K562 (cell line): ENCODE measurements around the gene MED29. TPM values are rescaled to one million over a fixed set of nuclear protein-coding genes. Genes with fewer than 3 reads are reported as not detected.

Source experiments
- CCNT2 ChIP-seq: IDR thresholded peaks from 2 replicates; pipeline ENCODE4 v1.6.1; 2011; ENCODE audit warnings: borderline replicate concordance, low read depth, mild to moderate bottlenecking, moderate library complexity, mixed read lengths, low read length; ENCODE audit not compliant: insufficient read length; ENCODE audit errors: extremely low read depth
- CEBPG ChIP-seq, 3 experiments: fragments of 200-800 bp in 1 of 3; sonication (Bioruptor generic) in 1 of 3; sonication (generic) in 1 of 3; formaldehyde crosslinking in 1 of 3; IDR thresholded peaks in 2 of 3; conservative IDR thresholded peaks in 1 of 3; 2 replicates each; pipeline versions ENCODE4 v1.6.1 to v1.8.0; 2016 to 2022; ENCODE audit warnings: missing compliant biosample characterization in 2 of 3, missing genetic modification characterization in 2 of 3, mild to moderate bottlenecking in 1 of 3, missing genetic modification reagents in 1 of 3
- CTBP1 ChIP-seq: fragments of 450-650 bp; IDR thresholded peaks from 2 replicates; pipeline ENCODE4 v1.6.1; 2016; ENCODE audit warnings: borderline replicate concordance
- GABPA ChIP-seq: fragments of 200-800 bp; sonication (Bioruptor generic); conservative IDR thresholded peaks from 2 replicates; pipeline ENCODE4 v1.6.1; 2016; ENCODE audit warnings: low read depth, missing genetic modification characterization, missing compliant biosample characterization
- HIVEP1 ChIP-seq: fragments of 250-450 bp; sonication (Bioruptor Pico); IDR thresholded peaks from 2 replicates; pipeline ENCODE4 v1.4.0; 2020; ENCODE audit warnings: mild to moderate bottlenecking
- KDM4B ChIP-seq, 2 experiments: fragments of 450-650 bp in 1 of 2; sonication (generic) in 1 of 2; IDR thresholded peaks; 2 replicates each; pipeline ENCODE4 v1.6.1; 2016 to 2017; ENCODE audit warnings: borderline replicate concordance in 2 of 2, antibody characterized with exemption in 1 of 2, low read depth in 1 of 2, mild to moderate bottlenecking in 1 of 2
- MBD2 ChIP-seq: sonication (generic); IDR thresholded peaks from 2 replicates; pipeline ENCODE4 v1.6.1; 2016; ENCODE audit warnings: low read depth, borderline replicate concordance
- NCOA1 ChIP-seq: fragments of 450-650 bp; IDR thresholded peaks from 2 replicates; pipeline ENCODE4 v1.6.1; 2016; ENCODE audit warnings: low read depth
- NONO ChIP-seq, 2 experiments: fragments of 200-400 bp in 1 of 2; fragments of 450-650 bp in 1 of 2; formaldehyde crosslinking in 1 of 2; IDR thresholded peaks; 2 replicates each; pipeline ENCODE4 v1.6.1; 2017; ENCODE audit warnings: low read depth in 2 of 2, mild to moderate bottlenecking in 2 of 2, moderate library complexity in 2 of 2, low read length in 1 of 2
- PTTG1 ChIP-seq: fragments of 450-650 bp; IDR thresholded peaks from 2 replicates; pipeline ENCODE4 v1.6.1; 2016; ENCODE audit warnings: low read depth, mild to moderate bottlenecking, missing genetic modification characterization, missing compliant biosample characterization
- PURB ChIP-seq: sonication (generic); formaldehyde crosslinking; IDR thresholded peaks from 2 replicates; pipeline ENCODE4 v1.9.0; 2021; ENCODE audit warnings: low read depth, mild to moderate bottlenecking, missing genetic modification reagents
- RBM14 ChIP-seq: fragments of 200-400 bp; formaldehyde crosslinking; IDR thresholded peaks from 2 replicates; pipeline ENCODE4 v1.6.1; 2018; ENCODE audit warnings: low read depth, mild to moderate bottlenecking, low read length, moderate library complexity, borderline replicate concordance; ENCODE audit not compliant: insufficient read depth
- SOX6 ChIP-seq: fragments of 450-650 bp; IDR thresholded peaks from 2 replicates; pipeline ENCODE4 v1.6.1; 2014; ENCODE audit warnings: mild to moderate bottlenecking
- THRB ChIP-seq: fragments of 450-650 bp; formaldehyde crosslinking; conservative IDR thresholded peaks from 2 replicates; pipeline ENCODE4 v1.4.0; 2022; ENCODE audit warnings: mild to moderate bottlenecking, missing genetic modification characterization
- ZBTB17 ChIP-seq: fragments of 450-650 bp; formaldehyde crosslinking; IDR thresholded peaks from 2 replicates; pipeline ENCODE4 v1.4.0; 2020; ENCODE audit warnings: mild to moderate bottlenecking
- ZBTB9 ChIP-seq: fragments of 450-650 bp; formaldehyde crosslinking; IDR thresholded peaks from 2 replicates; pipeline ENCODE4 v1.4.0; 2020; ENCODE audit warnings: mild to moderate bottlenecking, moderate library complexity
- ZKSCAN1 ChIP-seq: fragments of 150-350 bp; IDR thresholded peaks from 2 replicates; pipeline ENCODE4 v1.6.1; 2016; ENCODE audit warnings: low read depth, low read length
- ZNF12 ChIP-seq: sonication (generic); formaldehyde crosslinking; IDR thresholded peaks from 2 replicates; pipeline ENCODE4 v1.4.0; 2020; ENCODE audit warnings: mild to moderate bottlenecking, missing genetic modification reagents
- polyA plus RNA-seq, 8 experiments: library from polyadenylated mRNA; depleted of rRNA in 4 of 8; stranded (reverse) in 5 of 8; unstranded in 3 of 8; fragments of >200 nt; fragmentation: Nextera tagmentation in 2 of 8; fragmentation: Illumina TruSeq in 1 of 8; extraction: Ambion mirVana in 2 of 8; extraction: Trizol in 1 of 8; gene quantifications; 2 replicates each; pipeline versions ENCODE4 v1.2.1 to v1.2.3, GENCODE V29; 2011 to 2014; ENCODE audit warnings: inconsistent platforms in 1 of 8, missing spikeins in 1 of 8
- total RNA-seq, 7 experiments: library from RNA; depleted of rRNA in 6 of 7; stranded (reverse); fragments of >200 nt in 6 of 7; fragmentation: Illumina TruSeq in 2 of 7; extraction: Trizol in 2 of 7; gene quantifications; 2 replicates each; pipeline versions ENCODE4 v1.2.1 to v1.2.3, GENCODE V29; 2011 to 2021; ENCODE audit warnings: low replicate concordance in 1 of 7
- TF ChIP-seq, protein P1 (sequence below): fragments of 250-450 bp; sonication (Bioruptor Pico); IDR thresholded peaks from 2 replicates; pipeline ENCODE4 v1.6.1; 2021; ENCODE audit warnings: mild to moderate bottlenecking
- TF ChIP-seq, protein P2 (sequence below): fragments of 450-650 bp; formaldehyde crosslinking; IDR thresholded peaks from 2 replicates; pipeline ENCODE4 v1.4.0; 2020; ENCODE audit warnings: mild to moderate bottlenecking, moderate library complexity
- TF ChIP-seq, protein P3 (sequence below): sonication (generic); formaldehyde crosslinking; IDR thresholded peaks from 2 replicates; pipeline ENCODE4 v1.9.0; 2022; ENCODE audit warnings: mild to moderate bottlenecking, missing genetic modification reagents

The MED29 gene
- total and polyA plus RNA-seq, 9 of the 15 experiments (the other 6 are each of a cell fraction or from before 2014, with no cell fraction given): 1.8 to 22.6 (median 12.4) TPM

DNA sequence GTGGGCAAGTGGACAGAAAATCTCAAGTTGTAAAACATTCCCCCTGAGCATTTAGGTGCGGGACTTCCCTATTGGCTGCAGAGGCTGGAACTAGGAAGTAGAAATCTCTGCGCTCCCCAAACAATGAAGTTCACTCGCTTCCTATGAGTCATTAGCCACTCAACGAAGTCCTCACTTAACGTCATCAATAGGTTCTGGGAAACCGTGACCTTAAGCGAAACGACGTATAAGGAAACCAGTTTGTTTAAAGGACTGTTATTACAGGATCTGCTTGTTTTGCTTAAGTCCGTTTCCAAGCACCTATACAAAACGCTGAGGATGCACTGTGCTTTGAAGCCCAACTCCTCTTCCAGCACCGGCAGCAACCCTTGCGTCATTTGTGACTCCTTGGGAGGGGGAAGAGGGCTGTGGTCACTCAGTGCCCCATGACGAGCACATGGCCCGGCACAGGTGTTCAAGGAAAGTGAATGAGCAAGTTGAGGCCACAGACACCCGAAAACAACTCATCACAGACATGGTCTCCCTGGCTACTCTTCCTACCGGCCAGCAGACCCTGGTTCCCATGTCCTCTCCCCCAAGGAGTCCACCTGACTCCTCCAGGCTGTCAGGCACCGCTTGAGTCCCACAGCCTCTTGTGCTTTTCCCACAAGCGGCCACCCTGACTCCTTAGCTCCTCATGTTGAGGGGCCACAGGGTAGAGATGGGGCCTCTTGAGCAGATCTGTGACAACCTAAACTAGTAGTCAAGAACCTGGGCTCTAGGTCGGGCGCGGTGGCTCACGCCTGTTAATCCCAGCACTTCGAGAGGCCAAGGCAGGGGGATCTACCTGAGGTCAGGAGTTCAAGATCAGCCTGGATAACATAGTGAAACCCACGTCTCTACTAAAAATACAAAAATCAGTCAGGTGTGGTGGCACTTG, 39.8 kb downstream of the MED29 start (continued):
- TF ChIP-seq, protein P1, sequence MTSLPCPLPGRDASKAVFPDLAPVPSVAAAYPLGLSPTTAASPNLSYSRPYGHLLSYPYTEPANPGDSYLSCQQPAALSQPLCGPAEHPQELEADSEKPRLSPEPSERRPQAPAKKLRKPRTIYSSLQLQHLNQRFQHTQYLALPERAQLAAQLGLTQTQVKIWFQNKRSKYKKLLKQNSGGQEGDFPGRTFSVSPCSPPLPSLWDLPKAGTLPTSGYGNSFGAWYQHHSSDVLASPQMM (CRISPR knock-in tag): no peak
- TF ChIP-seq NONO (IDR thresholded peaks at IDR 0.05; ENCODE audit: low read depth in 2 of 2, low read length in 1 of 2): no peak
- TF ChIP-seq ZBTB9 (CRISPR knock-in tag): no peak
- peak; percentile 76; the same call in 1 of the 2 replicates for TF ChIP-seq CTBP1
- 0 out of 2 replicates have a peak, but pooled peaks have one; percentile 37 for TF ChIP-seq ZNF12 (CRISPR knock-in tag)
- TF ChIP-seq THRB (CRISPR knock-in tag): no peak
- no peak for TF ChIP-seq KDM4B (IDR thresholded peaks at IDR 0.05; ENCODE audit: borderline replicate concordance in 2 of 2, low read depth in 1 of 2)
- TF ChIP-seq MBD2: peak; percentile 4; the same call in 1 of the 2 replicates
- no peak for TF ChIP-seq RBM14
- no peak for TF ChIP-seq ZKSCAN1
- peak; percentile 89 for TF ChIP-seq NCOA1
- no peak for TF ChIP-seq CCNT2
- peak; percentile 74 for TF ChIP-seq SOX6
- TF ChIP-seq, protein P2, sequence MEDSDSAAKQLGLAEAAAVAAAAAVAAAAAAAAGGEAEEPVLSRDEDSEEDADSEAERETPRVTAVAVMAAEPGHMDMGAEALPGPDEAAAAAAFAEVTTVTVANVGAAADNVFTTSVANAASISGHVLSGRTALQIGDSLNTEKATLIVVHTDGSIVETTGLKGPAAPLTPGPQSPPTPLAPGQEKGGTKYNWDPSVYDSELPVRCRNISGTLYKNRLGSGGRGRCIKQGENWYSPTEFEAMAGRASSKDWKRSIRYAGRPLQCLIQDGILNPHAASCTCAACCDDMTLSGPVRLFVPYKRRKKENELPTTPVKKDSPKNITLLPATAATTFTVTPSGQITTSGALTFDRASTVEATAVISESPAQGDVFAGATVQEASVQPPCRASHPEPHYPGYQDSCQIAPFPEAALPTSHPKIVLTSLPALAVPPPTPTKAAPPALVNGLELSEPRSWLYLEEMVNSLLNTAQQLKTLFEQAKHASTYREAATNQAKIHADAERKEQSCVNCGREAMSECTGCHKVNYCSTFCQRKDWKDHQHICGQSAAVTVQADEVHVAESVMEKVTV: no peak
- no peak for TF ChIP-seq ZBTB17
- no peak for TF ChIP-seq HIVEP1
- TF ChIP-seq PURB (CRISPR knock-in tag): no peak
- TF ChIP-seq PTTG1: no peak
- TF ChIP-seq CEBPG (CRISPR knock-in tag; IDR thresholded peaks at IDR 0.05): peak; percentile 95
- TF ChIP-seq CEBPG (tag; conservative IDR thresholded peaks at IDR 0.05 in 1 of 2, IDR thresholded peaks at IDR 0.05 in 1 of 2): peak; percentile 88 to 95
- TF ChIP-seq, protein P3, sequence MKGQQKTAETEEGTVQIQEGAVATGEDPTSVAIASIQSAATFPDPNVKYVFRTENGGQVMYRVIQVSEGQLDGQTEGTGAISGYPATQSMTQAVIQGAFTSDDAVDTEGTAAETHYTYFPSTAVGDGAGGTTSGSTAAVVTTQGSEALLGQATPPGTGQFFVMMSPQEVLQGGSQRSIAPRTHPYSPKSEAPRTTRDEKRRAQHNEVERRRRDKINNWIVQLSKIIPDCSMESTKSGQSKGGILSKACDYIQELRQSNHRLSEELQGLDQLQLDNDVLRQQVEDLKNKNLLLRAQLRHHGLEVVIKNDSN: peak; percentile 51
- TF ChIP-seq GABPA (tag): peak; percentile 62
